DMS53 (cell line): ENCODE measurements around the gene ARHGEF10L.

Source experiments
- DNase-seq: peaks from one replicate; lab custom pipeline; 2025; lab: John Stamatoyannopoulos, UW

The ARHGEF10L gene

GRCh38 chr1:17550729-17551584, 11.5 kb downstream of the ARHGEF10L start:
- DNase-seq = peak; percentile 95

- peak; percentile 91 for DNase-seq
Measured at GRCh38 chr1:17551755-17552234, 12.3 kb downstream of the ARHGEF10L start.

- peak; percentile 83 for DNase-seq
Measured at GRCh38 chr1:17553975-17554700, 14.6 kb downstream of the ARHGEF10L start.

- no peak for DNase-seq
Measured at GRCh38 chr1:17554954-17555353, 15.5 kb downstream of the ARHGEF10L start.

- DNase-seq = no peak
Measured at GRCh38 chr1:17557986-17558385, 18.5 kb downstream of the ARHGEF10L start.

GRCh38 chr1:17558541-17558940, 19.0 kb downstream of the ARHGEF10L start:
- DNase-seq = no peak

GRCh38 chr1:17558954-17559614, 19.6 kb downstream of the ARHGEF10L start:
- DNase-seq = no peak

- DNase-seq = peak; percentile 58
Measured at GRCh38 chr1:17559615-17560419, 20.3 kb downstream of the ARHGEF10L start.

- DNase-seq = no peak
Measured at GRCh38 chr1:17561247-17561548, 21.7 kb downstream of the ARHGEF10L start.

GRCh38 chr1:17561561-17561985, 22.1 kb downstream of the ARHGEF10L start:
- no peak for DNase-seq

GRCh38 chr1:17562375-17562774, 22.9 kb downstream of the ARHGEF10L start:
- DNase-seq = no peak

GRCh38 chr1:17563494-17564281, 24.2 kb downstream of the ARHGEF10L start:
- no peak for DNase-seq

GRCh38 chr1:17564458-17565393, 25.2 kb downstream of the ARHGEF10L start:
- no peak for DNase-seq

- no peak for DNase-seq
Measured at GRCh38 chr1:17565461-17566252, 26.2 kb downstream of the ARHGEF10L start.

GRCh38 chr1:17566417-17566816, 26.9 kb downstream of the ARHGEF10L start:
- DNase-seq = no peak

- DNase-seq = no peak
Measured at GRCh38 chr1:17566892-17567291, 27.4 kb downstream of the ARHGEF10L start.

GRCh38 chr1:17567582-17567981, 28.1 kb downstream of the ARHGEF10L start:
- no peak for DNase-seq

- DNase-seq = no peak
Measured at GRCh38 chr1:17568014-17568900, 28.8 kb downstream of the ARHGEF10L start.
